H9 (cell line): Measurements from ENCODE around the gene SKOR2. TPM values are rescaled to one million over a fixed set of nuclear protein-coding genes. Genes with fewer than 3 reads are reported as not detected.
A peak's percentile ranks its signal among the peaks of the same experiment; 100 is the strongest.

Experiments
- DNase-seq: peaks from one replicate; pipeline ENCODE4 v3.0.0-alpha.2; 2017
- H2AFZ ChIP-seq: one replicate; pipeline ENCODE4 v1.6.1; 2013; ENCODE audit warnings: mild to moderate bottlenecking, low read length, control low read depth, moderate library complexity
- H2AK5ac ChIP-seq: 2 replicates; pipeline ENCODE4 v1.6.1; 2013; ENCODE audit warnings: low read length, control low read depth, mixed read lengths; ENCODE audit not compliant: insufficient read length
- H2BK120ac ChIP-seq: one replicate; pipeline ENCODE4 v1.6.1; 2013; ENCODE audit warnings: low read depth, mild to moderate bottlenecking, low read length, control low read depth, inconsistent platforms; ENCODE audit not compliant: poor library complexity, severe bottlenecking
- H2BK12ac ChIP-seq: 2 replicates; pipeline ENCODE4 v1.6.1; 2013; ENCODE audit warnings: low read length, control low read depth, mixed read lengths, low read depth; ENCODE audit not compliant: insufficient read length
- H2BK15ac ChIP-seq: 2 replicates; pipeline ENCODE4 v1.6.1; 2013; ENCODE audit warnings: low read depth, low read length, control low read depth
- H2BK20ac ChIP-seq: one replicate; pipeline ENCODE4 v1.6.1; 2013; ENCODE audit warnings: low read depth, mild to moderate bottlenecking, low read length, control low read depth, inconsistent platforms; ENCODE audit not compliant: poor library complexity, severe bottlenecking
- H2BK5ac ChIP-seq: 2 replicates; pipeline ENCODE4 v1.6.1; 2013; ENCODE audit warnings: low read length, control low read depth, mixed read lengths; ENCODE audit not compliant: insufficient read length
- H3K14ac ChIP-seq: 2 replicates; pipeline ENCODE4 v1.6.1; 2013; ENCODE audit warnings: low read length, control low read depth; ENCODE audit not compliant: insufficient read depth
- H3K18ac ChIP-seq: 2 replicates; pipeline ENCODE4 v1.6.1; 2013; ENCODE audit warnings: low read depth, mild to moderate bottlenecking, mixed read lengths, low read length, control low read depth; ENCODE audit not compliant: insufficient read length
- H3K23ac ChIP-seq: 2 replicates; pipeline ENCODE4 v1.6.1; 2013; ENCODE audit warnings: low read length, control low read depth, mixed read lengths, low read depth; ENCODE audit not compliant: insufficient read length
- H3K23me2 ChIP-seq: 2 replicates; pipeline ENCODE4 v1.6.1; 2013; ENCODE audit warnings: low read depth, mild to moderate bottlenecking, mixed read lengths, low read length, control low read depth; ENCODE audit not compliant: insufficient read length, poor library complexity, severe bottlenecking
- H3K27ac ChIP-seq: 2 replicates; pipeline ENCODE4 v1.5.1; 2013; ENCODE audit warnings: low read length, control low read depth, mixed read lengths, low read depth; ENCODE audit not compliant: insufficient read length
- H3K27me3 ChIP-seq: 2 replicates; pipeline ENCODE4 v1.6.1; 2013; ENCODE audit warnings: low read length, control low read depth, inconsistent platforms; ENCODE audit not compliant: insufficient read depth
- H3K4ac ChIP-seq: 2 replicates; pipeline ENCODE4 v1.6.1; 2013; ENCODE audit warnings: low read depth, mild to moderate bottlenecking, control low read depth, inconsistent platforms, low read length, moderate library complexity
- H3K4me1 ChIP-seq: 2 replicates; pipeline ENCODE4 v1.6.1; 2013; ENCODE audit warnings: low read length, control low read depth, inconsistent platforms; ENCODE audit not compliant: insufficient read depth
- H3K4me2 ChIP-seq: 2 replicates; pipeline ENCODE4 v1.6.1; 2013; ENCODE audit warnings: low read length, control low read depth, mixed read lengths; ENCODE audit not compliant: insufficient read length, insufficient read depth
- H3K56ac ChIP-seq: 2 replicates; pipeline ENCODE4 v1.6.1; 2013; ENCODE audit warnings: low read depth, mild to moderate bottlenecking, mixed read lengths, low read length, control low read depth; ENCODE audit not compliant: insufficient read length
- H3K79me1 ChIP-seq: 2 replicates; pipeline ENCODE4 v1.6.1; 2013; ENCODE audit warnings: low read depth, mild to moderate bottlenecking, moderate library complexity, low read length, control low read depth, inconsistent platforms; ENCODE audit not compliant: insufficient read depth, poor library complexity, severe bottlenecking
- H3K79me2 ChIP-seq: 2 replicates; pipeline ENCODE4 v1.6.1; 2013; ENCODE audit warnings: low read length, control low read depth, inconsistent platforms; ENCODE audit not compliant: insufficient read depth
- H3K9ac ChIP-seq: 2 replicates; pipeline ENCODE4 v1.6.1; 2013; ENCODE audit warnings: low read length, control low read depth, mixed read lengths; ENCODE audit not compliant: insufficient read length; ENCODE audit errors: extremely low read depth
- H3K9me3 ChIP-seq: one replicate; pipeline ENCODE4 v1.6.1; 2013; ENCODE audit warnings: low read depth, low read length, inconsistent platforms; ENCODE audit not compliant: control insufficient read depth
- H3T11ph ChIP-seq: one replicate; pipeline ENCODE4 v1.6.1; 2013; ENCODE audit warnings: mild to moderate bottlenecking, low read length, control low read depth, inconsistent platforms
- H4K20me1 ChIP-seq: one replicate; pipeline ENCODE4 v1.6.1; 2013; ENCODE audit not compliant: control insufficient read depth, insufficient read length, insufficient read depth
- H4K5ac ChIP-seq: 2 replicates; pipeline ENCODE4 v1.6.1; 2013; ENCODE audit warnings: low read depth, mild to moderate bottlenecking, mixed read lengths, low read length, control low read depth; ENCODE audit not compliant: insufficient read length
- H4K8ac ChIP-seq: replicated peaks from 2 replicates; pipeline ENCODE4 v1.6.1; 2013; ENCODE audit warnings: low read length, control low read depth, mixed read lengths, low read depth; ENCODE audit not compliant: insufficient read length
- H4K91ac ChIP-seq: 2 replicates; pipeline ENCODE4 v1.6.1; 2013; ENCODE audit warnings: low read depth, mild to moderate bottlenecking, moderate library complexity, mixed read lengths, low read length, control low read depth; ENCODE audit not compliant: insufficient read length
- H3K27ac Mint-ChIP-seq, 3 experiments: 2 replicates in 2 of 3; 3 replicates in 1 of 3; pipeline ENCODE4 v1.8.0; 2020 to 2021; ENCODE audit warnings: mixed read lengths in 3 of 3, mild to moderate bottlenecking in 1 of 3, moderate library complexity in 1 of 3
- H3K27me3 Mint-ChIP-seq: 2 replicates; pipeline ENCODE4 v1.8.0; 2021; ENCODE audit warnings: low read depth, mild to moderate bottlenecking, moderate library complexity, mixed read lengths
- H3K36me3 Mint-ChIP-seq, 3 experiments: 2 replicates in 2 of 3; 3 replicates in 1 of 3; pipeline ENCODE4 v1.8.0; 2020 to 2021; ENCODE audit warnings: low read depth in 3 of 3, mixed read lengths in 3 of 3; ENCODE audit not compliant: insufficient read depth in 1 of 3
- H3K4me1 Mint-ChIP-seq, 2 experiments: 2 replicates each; pipeline ENCODE4 v1.8.0; 2020; ENCODE audit warnings: mixed read lengths in 2 of 2
- H3K4me3 Mint-ChIP-seq, 2 experiments: 2 replicates in 1 of 2; 3 replicates in 1 of 2; pipeline ENCODE4 v1.8.0; 2020 to 2021; ENCODE audit warnings: mild to moderate bottlenecking in 2 of 2, mixed read lengths in 2 of 2, moderate library complexity in 1 of 2
- H3K9me3 Mint-ChIP-seq, 2 experiments: 2 replicates in 1 of 2; 3 replicates in 1 of 2; pipeline ENCODE4 v1.8.0; 2020; ENCODE audit warnings: mild to moderate bottlenecking in 2 of 2, mixed read lengths in 2 of 2, moderate library complexity in 1 of 2
- CTCF ChIP-seq: fragments of 200-600 bp; sonication (generic); conservative IDR thresholded peaks from 3 replicates; pipeline ENCODE4 v1.8.0; 2021; ENCODE audit warnings: antibody characterized with exemption, mild to moderate bottlenecking
- WGBS: extraction: QIAGEN DNeasy Blood & Tissue Kit; methylation state at CpG from one replicate; pipeline ENCODE4 v1.1.7; 2013; ENCODE audit warnings: missing lambda C conversion rate, low lambda C conversion rate, mixed read lengths; ENCODE audit not compliant: insufficient read length; ENCODE audit errors: extremely low coverage; 5-methylcytosine and 5-hydroxymethylcytosine counted together
- total RNA-seq: library from RNA; stranded (reverse); gene quantifications from 2 replicates; pipeline ENCODE4 v1.2.1, GENCODE V29; 2021

The SKOR2 gene
- total RNA-seq, 1 experiment from 2014 or later: 0.24 TPM

- no peak overlapping the region for H2BK120ac ChIP-seq
- H4K91ac ChIP-seq: no peak overlapping the region
- no peak overlapping the region for H4K5ac ChIP-seq
- Mint-ChIP-seq H3K4me3 (peak overlapping the region; percentile 37 to 73), H3K36me3 (peaks cover 0 to 4% (median 3%) of the 10 kb centered on the region in 3 experiments; a peak in 2 of 7 replicates), H3K9me3 (peaks cover 9 to 17% of the 10 kb centered on the region in 2 experiments), H3K27me3 (peaks cover 82% of the 10 kb centered on the region), H3K4me1 (peaks cover 46 to 68% of the 10 kb centered on the region in 2 experiments), H3K27ac (no peak overlapping the region)
- no peak overlapping the region for H2AK5ac ChIP-seq
- no peak overlapping the region for H3K23ac ChIP-seq
- peaks cover 13% of the 10 kb centered on the region for H3K23me2 ChIP-seq
- H3T11ph ChIP-seq: no peak overlapping the region
- no peak overlapping the region for H2BK5ac ChIP-seq
- H2BK15ac ChIP-seq: no peak overlapping the region
- H3K27ac ChIP-seq: no peak overlapping the region
- H2AFZ ChIP-seq: no peak overlapping the region
- peak; percentile 46 for DNase-seq
- H3K27me3 ChIP-seq: peaks cover 52% of the 10 kb centered on the region
- H3K9me3 ChIP-seq: no peaks in the 10 kb centered on the region
- TF ChIP-seq CTCF: no peak
- no peak overlapping the region for H4K8ac ChIP-seq
- H3K9ac ChIP-seq: no peak overlapping the region
- 0 out of 2 replicates have a peak, but pooled peaks cover 1% of the 10 kb centered on the region for H3K4me1 ChIP-seq
- no peak overlapping the region for H2BK20ac ChIP-seq
- peaks cover 7% of the 10 kb centered on the region for H4K20me1 ChIP-seq
- H3K79me2 ChIP-seq: no peaks in the 10 kb centered on the region
- H3K79me1 ChIP-seq: no peaks in the 10 kb centered on the region
- no peak overlapping the region for H3K18ac ChIP-seq
- no peak overlapping the region for H3K14ac ChIP-seq
- H3K56ac ChIP-seq: no peak overlapping the region
- no peak overlapping the region for H3K4ac ChIP-seq
- no CpG with 5 or more reads among the region's 61 CpGs for WGBS
- H2BK12ac ChIP-seq: no peak overlapping the region
- H3K4me2 ChIP-seq: no peak overlapping the region
These were observed 3.3 kb downstream of the SKOR2 start for GRCh38 chr18:47248115-47248603.
